ENCODE measurements around the gene ABLIM1.

GRCh38 chr10:114442091-114442630, 215.9 kb downstream of the ABLIM1 start:
- TF ChIP-seq CTCF (conservative IDR thresholded peaks at IDR 0.05), result no peak
- TF ChIP-seq ZFX (IDR thresholded peaks at IDR 0.05), result no peak

Data from C4-2B (cell line).